Suprapubic skin (tissue), 4 donors: ENCODE measurements around the gene RNF166. TPM values are rescaled to one million over a fixed set of nuclear protein-coding genes. Genes with fewer than 3 reads are reported as not detected.

ENCODE experiments used
- DNase-seq, 2 donors: peaks; one replicate each; pipeline ENCODE4 v3.0.0-alpha.2; 2019; ENCODE audit warnings: low spot score in 2 of 2
- H3K27ac ChIP-seq: fragments of 200-600 bp; sonication (generic); one replicate; pipeline ENCODE4 v1.5.1; 2019
- H3K27me3 ChIP-seq: fragments of 200-600 bp; sonication (generic); one replicate; pipeline ENCODE4 v1.5.1; 2019
- H3K36me3 ChIP-seq: fragments of 200-600 bp; sonication (generic); one replicate; pipeline ENCODE4 v1.5.1; 2019
- H3K4me1 ChIP-seq: fragments of 200-600 bp; sonication (generic); one replicate; pipeline ENCODE4 v1.5.1; 2019
- H3K4me3 ChIP-seq: fragments of 200-600 bp; sonication (generic); one replicate; pipeline ENCODE4 v1.5.1; 2019; ENCODE audit warnings: mild to moderate bottlenecking
- H3K9me3 ChIP-seq: fragments of 200-600 bp; sonication (generic); one replicate; pipeline ENCODE4 v1.5.1; 2019
- EP300 ChIP-seq: sonication (generic); formaldehyde crosslinking; IDR thresholded peaks from one replicate; pipeline ENCODE4 v1.6.1; 2017; ENCODE audit warnings: antibody characterized with exemption
- POLR2A ChIP-seq, 2 donors: fragments of 450-650 bp; IDR thresholded peaks; one replicate each; pipeline ENCODE4 v1.6.1; 2017; ENCODE audit warnings: antibody characterized with exemption in 2 of 2, mild to moderate bottlenecking in 2 of 2, moderate library complexity in 2 of 2
- POLR2AphosphoS5 ChIP-seq, 3 donors: sonication (generic); formaldehyde crosslinking; IDR thresholded peaks; one replicate each; pipeline ENCODE4 v1.6.1; 2017; ENCODE audit warnings: antibody characterized with exemption in 3 of 3
- WGBS: methylation state at CpG from one replicate; pipeline ENCODE4 v1.1.5; 2018; 5-methylcytosine and 5-hydroxymethylcytosine counted together
- total RNA-seq, 4 donors: library from RNA; depleted of rRNA; stranded (reverse); fragments of >200 nt; gene quantifications; one replicate each; pipeline ENCODE4 v1.1.0, GENCODE V29; 2016
- TF ChIP-seq, protein P1 (sequence below), 2 donors: fragments of 200-600 bp in 1 of 2; fragments of 450-650 bp in 1 of 2; sonication (generic) in 1 of 2; IDR thresholded peaks; one replicate each; pipeline ENCODE4 v1.5.1; 2016 to 2019; ENCODE audit warnings: antibody characterized with exemption in 2 of 2, mild to moderate bottlenecking in 1 of 2, moderate library complexity in 1 of 2

RNF166 gene
- total RNA-seq, 4 donors from 2014 or later, result 12.4 to 15.8 (median 14.6) TPM

DNA sequence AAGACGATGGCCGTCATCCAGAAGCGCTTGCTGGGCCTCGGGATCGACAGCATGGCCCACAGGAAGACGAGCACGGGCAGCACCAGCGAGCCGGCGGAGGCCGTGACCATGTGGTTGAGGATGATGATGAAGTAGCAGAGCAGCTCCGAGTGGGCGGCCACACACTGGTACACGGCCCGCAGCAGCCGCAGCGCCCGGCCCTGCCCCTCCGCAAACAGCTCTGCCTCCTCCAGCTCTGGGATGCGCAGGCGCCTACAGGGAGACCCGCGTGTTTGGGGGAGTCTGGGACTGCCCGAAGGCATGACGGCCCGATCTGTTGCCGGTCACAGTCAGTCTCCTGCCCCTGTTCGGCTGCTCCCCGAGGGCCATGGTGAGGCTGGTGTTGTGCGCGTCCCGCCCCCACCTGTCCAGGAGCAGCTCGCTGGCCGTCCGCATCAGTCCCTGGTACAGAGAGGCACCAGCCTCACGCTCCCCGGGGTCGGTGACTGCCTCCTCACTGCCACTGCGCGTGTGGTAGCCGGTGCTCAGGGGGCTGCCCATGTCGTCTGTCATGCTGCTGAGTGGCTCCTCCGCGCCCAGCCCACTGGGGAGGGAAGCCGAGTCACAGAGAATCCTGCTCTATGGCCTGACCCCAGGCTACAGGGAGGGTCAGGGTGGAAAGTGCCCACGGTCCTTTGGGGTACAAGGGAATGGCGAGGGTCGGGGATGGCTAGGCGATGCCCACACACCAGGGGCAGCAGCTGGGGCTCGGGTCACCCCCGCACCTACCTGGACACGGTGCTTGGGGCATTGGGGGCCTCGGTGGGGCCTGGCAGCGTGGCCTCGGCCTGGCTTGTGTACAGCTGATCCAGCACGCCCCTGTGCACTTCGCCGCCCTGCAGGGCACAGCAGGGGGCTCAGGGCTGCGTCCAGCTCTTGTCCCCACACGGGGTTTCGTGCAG is 15.9 kb upstream of the RNF166 start:
- WGBS, result 100% methylated on average over 1 of the region's 61 CpGs
- TF ChIP-seq, protein P1, sequence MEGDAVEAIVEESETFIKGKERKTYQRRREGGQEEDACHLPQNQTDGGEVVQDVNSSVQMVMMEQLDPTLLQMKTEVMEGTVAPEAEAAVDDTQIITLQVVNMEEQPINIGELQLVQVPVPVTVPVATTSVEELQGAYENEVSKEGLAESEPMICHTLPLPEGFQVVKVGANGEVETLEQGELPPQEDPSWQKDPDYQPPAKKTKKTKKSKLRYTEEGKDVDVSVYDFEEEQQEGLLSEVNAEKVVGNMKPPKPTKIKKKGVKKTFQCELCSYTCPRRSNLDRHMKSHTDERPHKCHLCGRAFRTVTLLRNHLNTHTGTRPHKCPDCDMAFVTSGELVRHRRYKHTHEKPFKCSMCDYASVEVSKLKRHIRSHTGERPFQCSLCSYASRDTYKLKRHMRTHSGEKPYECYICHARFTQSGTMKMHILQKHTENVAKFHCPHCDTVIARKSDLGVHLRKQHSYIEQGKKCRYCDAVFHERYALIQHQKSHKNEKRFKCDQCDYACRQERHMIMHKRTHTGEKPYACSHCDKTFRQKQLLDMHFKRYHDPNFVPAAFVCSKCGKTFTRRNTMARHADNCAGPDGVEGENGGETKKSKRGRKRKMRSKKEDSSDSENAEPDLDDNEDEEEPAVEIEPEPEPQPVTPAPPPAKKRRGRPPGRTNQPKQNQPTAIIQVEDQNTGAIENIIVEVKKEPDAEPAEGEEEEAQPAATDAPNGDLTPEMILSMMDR (IDR thresholded peaks at IDR 0.05), result no peak
- no peak for TF ChIP-seq POLR2AphosphoS5 (IDR thresholded peaks at IDR 0.05)
- no peak for TF ChIP-seq POLR2A (IDR thresholded peaks at IDR 0.05)
- no peak for TF ChIP-seq EP300
- no peaks in the 10 kb centered on the region for H3K4me1 ChIP-seq
- H3K4me3 ChIP-seq, result no peak overlapping the region
- H3K9me3 ChIP-seq, result no peaks in the 10 kb centered on the region
- H3K27ac ChIP-seq, result no peak overlapping the region
- H3K36me3 ChIP-seq, result peaks cover 98% of the 10 kb centered on the region
- H3K27me3 ChIP-seq, result no peaks in the 10 kb centered on the region
- DNase-seq, result no peak

DNA sequence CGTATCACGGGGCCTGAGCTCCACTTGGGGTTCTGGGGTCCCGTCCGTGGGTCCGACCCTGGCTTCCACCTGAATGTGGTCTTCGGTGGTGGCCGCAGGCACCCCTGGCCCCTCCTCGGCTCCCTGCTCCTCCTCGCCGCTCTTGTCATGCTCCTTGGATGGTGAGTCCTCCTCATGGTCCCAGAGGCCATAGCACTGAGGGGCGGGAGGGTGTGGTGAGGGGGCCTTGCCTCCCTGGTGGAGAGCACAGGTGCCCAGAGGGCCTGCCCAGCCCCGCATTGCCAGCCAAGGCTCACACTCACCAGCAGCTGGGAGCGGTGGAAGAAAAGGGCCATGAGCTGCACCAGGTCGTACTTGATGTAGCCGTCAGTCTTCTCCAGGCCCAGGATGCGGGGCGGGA is 15.0 kb upstream of the RNF166 start:
- no peak overlapping the region for H3K4me3 ChIP-seq
- H3K36me3 ChIP-seq, result peaks cover 98% of the 10 kb centered on the region
- no peaks in the 10 kb centered on the region for H3K27me3 ChIP-seq
- H3K27ac ChIP-seq, result no peak overlapping the region
- TF ChIP-seq EP300 (no peak), POLR2AphosphoS5 (IDR thresholded peaks at IDR 0.05) (no peak), POLR2A (IDR thresholded peaks at IDR 0.05) (no peak)
- TF ChIP-seq, protein P1 (IDR thresholded peaks at IDR 0.05), result no peak
- no peak for DNase-seq
- WGBS, result 94% methylated on average over 16 of the region's 17 CpGs
- H3K9me3 ChIP-seq, result no peaks in the 10 kb centered on the region
- no peaks in the 10 kb centered on the region for H3K4me1 ChIP-seq

DNA sequence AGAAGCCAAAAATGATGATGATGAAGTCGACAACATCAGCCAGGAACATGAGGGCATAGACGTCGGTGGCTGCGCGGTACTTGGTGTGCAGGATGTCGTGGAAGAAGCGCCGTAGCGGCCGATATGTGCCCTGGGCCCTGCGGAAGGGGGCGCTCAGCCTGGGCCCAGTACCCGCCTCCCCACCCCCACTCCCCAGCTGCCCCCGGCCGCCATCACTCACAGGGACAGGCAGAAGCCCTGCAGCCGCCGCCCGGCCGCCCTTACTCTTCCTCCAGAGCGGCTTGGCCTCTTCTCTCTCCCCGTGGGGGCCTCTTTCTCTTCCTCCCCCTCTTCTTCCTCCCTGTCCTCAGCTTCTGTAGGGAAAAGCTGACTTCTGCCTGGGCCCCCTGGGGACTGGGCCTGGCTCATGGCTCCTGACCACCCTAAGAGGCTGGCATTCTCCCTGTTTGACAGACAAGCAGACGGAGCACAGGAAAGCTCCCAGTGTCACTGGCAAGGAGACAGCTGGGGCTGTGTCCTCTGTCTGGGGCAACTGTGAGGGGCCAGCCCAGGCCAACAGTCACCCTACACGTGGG is 14.3 kb upstream of the RNF166 start:
- DNase-seq, result no peak
- 94% methylated on average over 22 of the region's 23 CpGs for WGBS
- Histone ChIP-seq H3K4me3 (no peak overlapping the region), H3K4me1 (no peaks in the 10 kb centered on the region), H3K27ac (no peak overlapping the region), H3K36me3 (peaks cover 98% of the 10 kb centered on the region), H3K27me3 (no peaks in the 10 kb centered on the region), H3K9me3 (no peaks in the 10 kb centered on the region)
- TF ChIP-seq EP300 (no peak), POLR2A (IDR thresholded peaks at IDR 0.05) (no peak), POLR2AphosphoS5 (IDR thresholded peaks at IDR 0.05) (no peak)
- TF ChIP-seq, protein P1 (IDR thresholded peaks at IDR 0.05), result no peak

DNA sequence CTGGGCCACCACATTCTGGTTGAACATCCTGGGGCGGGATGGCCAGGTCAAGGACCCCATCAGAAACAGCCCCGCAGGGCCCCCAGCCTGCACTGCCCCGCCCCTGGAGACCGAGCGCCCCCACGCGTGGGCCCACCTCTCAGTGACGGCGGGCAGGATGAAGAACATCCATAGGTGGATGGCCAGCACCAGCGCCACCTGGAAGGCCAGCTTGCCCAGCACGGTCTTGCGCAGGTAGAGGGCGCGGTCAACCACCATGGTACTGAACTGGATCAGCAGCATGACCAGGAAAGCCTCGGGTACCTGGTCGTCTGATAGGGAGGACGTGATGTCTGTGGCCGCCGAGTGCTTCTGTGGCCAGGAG is 13.7 kb upstream of the RNF166 start:
- DNase-seq, result no peak
- Histone ChIP-seq H3K9me3 (no peaks in the 10 kb centered on the region), H3K36me3 (peaks cover 98% of the 10 kb centered on the region), H3K4me1 (no peaks in the 10 kb centered on the region), H3K27ac (no peak overlapping the region), H3K4me3 (no peak overlapping the region), H3K27me3 (no peaks in the 10 kb centered on the region)
- WGBS, result 89% methylated on average over 5 of the region's 19 CpGs
- no peak for TF ChIP-seq POLR2A (IDR thresholded peaks at IDR 0.05)
- TF ChIP-seq, protein P1 (IDR thresholded peaks at IDR 0.05), result no peak
- no peak for TF ChIP-seq POLR2AphosphoS5 (IDR thresholded peaks at IDR 0.05)
- no peak for TF ChIP-seq EP300

DNA sequence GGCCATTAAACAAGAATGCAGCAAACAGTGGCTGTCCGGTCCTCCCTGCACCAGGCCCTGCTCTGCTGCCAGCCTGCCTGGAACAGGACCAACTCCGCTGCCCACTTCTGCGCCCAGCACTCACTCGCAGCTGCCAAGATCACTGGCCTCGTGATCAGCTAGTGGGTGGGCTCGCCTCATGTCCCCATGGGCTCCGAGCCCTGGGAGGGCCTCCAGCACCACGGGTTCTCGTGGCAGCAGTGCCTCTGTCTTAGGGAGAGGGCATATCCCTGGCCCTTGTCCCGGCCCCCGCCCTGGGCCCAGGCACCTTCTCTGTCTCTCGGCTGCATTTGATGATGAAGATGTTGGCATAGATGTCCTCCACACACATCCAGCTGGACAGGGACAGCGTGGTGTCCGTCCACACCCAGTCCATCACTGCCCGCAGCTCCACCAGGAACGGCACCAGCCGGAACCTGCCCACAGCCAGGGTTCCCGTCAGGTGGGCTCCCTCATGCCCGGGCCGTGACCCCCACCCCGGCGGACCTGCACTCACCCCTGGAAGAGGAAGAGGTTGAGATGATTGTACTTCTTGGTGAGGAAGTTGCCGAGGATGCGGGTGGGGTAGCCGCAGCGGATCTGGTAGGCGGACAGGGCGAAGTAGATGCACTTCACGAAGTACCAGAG is 13.2 kb upstream of the RNF166 start:
- Histone ChIP-seq H3K27me3 (no peaks in the 10 kb centered on the region), H3K4me3 (no peak overlapping the region), H3K36me3 (peaks cover 98% of the 10 kb centered on the region), H3K4me1 (no peaks in the 10 kb centered on the region), H3K27ac (no peak overlapping the region), H3K9me3 (no peaks in the 10 kb centered on the region)
- WGBS, result 93% methylated on average over 26 of the region's 29 CpGs
- TF ChIP-seq EP300 (no peak), POLR2AphosphoS5 (IDR thresholded peaks at IDR 0.05) (no peak), POLR2A (IDR thresholded peaks at IDR 0.05) (no peak)
- TF ChIP-seq, protein P1 (IDR thresholded peaks at IDR 0.05), result no peak
- no peak for DNase-seq
